ENCODE results near the gene AP4M1.

DNA sequence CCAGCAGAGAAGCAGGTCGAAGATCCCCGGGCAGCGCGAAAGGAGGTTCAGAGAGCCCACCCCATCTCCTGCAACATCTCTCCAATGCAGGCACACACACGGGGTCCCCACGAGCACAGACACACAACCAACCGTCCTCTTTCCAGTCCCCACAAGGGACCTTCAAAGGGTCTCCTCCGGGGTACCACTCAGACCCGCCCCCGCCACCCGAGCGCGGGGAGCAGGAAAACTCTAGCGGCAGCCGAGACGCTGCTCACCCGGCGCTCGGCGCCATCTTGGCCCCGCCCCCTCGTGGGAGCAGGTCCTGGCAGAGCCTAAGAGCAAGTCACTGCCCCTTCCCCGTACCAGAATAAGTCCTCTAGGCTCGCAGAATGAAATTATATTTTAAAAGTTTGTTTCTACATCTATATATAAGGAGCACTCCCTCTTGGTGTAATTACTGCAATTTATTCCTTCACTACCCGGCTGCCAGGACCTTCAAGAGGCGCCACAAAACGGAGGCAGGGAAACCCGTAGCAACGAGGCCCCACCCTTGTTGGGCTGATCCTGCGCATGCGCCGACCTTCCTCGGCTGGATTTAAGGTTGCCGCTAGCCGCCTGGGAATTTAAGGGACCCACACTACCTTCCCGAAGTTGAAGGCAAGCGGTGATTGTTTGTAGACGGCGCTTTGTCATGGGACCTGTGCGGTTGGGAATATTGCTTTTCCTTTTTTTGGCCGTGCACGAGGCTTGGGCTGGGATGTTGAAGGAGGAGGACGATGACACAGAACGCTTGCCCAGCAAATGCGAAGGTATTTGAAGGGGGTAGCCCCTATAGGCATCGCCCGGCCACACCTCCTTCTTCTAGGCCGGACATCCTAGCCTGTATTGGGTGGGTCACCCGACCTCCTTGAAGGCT lies 17.9 kb downstream of the AP4M1 start, which contains the start of the genes CNPY4 and TAF6:
- TF ChIP-seq ZNF70 (CRISPR knock-in tag; IDR thresholded peaks at IDR 0.05) (no peak), ZFP3 (CRISPR knock-in tag; IDR thresholded peaks at IDR 0.05) (no peak)
- TF ChIP-seq, protein P1, sequence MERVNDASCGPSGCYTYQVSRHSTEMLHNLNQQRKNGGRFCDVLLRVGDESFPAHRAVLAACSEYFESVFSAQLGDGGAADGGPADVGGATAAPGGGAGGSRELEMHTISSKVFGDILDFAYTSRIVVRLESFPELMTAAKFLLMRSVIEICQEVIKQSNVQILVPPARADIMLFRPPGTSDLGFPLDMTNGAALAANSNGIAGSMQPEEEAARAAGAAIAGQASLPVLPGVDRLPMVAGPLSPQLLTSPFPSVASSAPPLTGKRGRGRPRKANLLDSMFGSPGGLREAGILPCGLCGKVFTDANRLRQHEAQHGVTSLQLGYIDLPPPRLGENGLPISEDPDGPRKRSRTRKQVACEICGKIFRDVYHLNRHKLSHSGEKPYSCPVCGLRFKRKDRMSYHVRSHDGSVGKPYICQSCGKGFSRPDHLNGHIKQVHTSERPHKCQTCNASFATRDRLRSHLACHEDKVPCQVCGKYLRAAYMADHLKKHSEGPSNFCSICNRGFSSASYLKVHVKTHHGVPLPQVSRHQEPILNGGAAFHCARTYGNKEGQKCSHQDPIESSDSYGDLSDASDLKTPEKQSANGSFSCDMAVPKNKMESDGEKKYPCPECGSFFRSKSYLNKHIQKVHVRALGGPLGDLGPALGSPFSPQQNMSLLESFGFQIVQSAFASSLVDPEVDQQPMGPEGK (CRISPR knock-in tag; IDR thresholded peaks at IDR 0.05; ENCODE audit: borderline replicate concordance) = peak; percentile 13; the same call in 1 of the 2 replicates
